WTC11 (cell line): ENCODE data around the gene AP1G2. TPM values are rescaled to one million over a fixed set of nuclear protein-coding genes. Genes with fewer than 3 reads are reported as not detected.

ENCODE experiments used
- ATAC-seq: fragments of 200-7000 bp; cut with Tn5 transposase; 2 replicates; pipeline ENCODE4 v1.10.0; 2021; ENCODE audit warnings: mild to moderate bottlenecking, moderate library complexity
- CTCF ChIA-PET: fragments of 300-600 bp; sonication (Branson Sonifier 250); formaldehyde crosslinking; loops from one replicate; lab custom pipeline; 2021; ENCODE audit warnings: antibody characterized with exemption; lab: Charles Lee
- POLR2A ChIA-PET: fragments of 350-600 bp; sonication (Branson Sonifier 250); formaldehyde crosslinking; loops from one replicate; lab custom pipeline; 2021; ENCODE audit warnings: antibody characterized with exemption; lab: Charles Lee
- DNase-seq: peaks from one replicate; pipeline ENCODE4 v3.0.0; 2021; ENCODE audit warnings: low spot score
- H3K27ac Mint-ChIP-seq: 2 replicates; pipeline ENCODE4 v1.8.0; 2021; ENCODE audit warnings: mixed read lengths
- H3K27me3 Mint-ChIP-seq: 2 replicates; pipeline ENCODE4 v1.8.0; 2021; ENCODE audit warnings: low read depth, mild to moderate bottlenecking, moderate library complexity, mixed read lengths
- H3K36me3 Mint-ChIP-seq: 2 replicates; pipeline ENCODE4 v1.8.0; 2021; ENCODE audit warnings: mixed read lengths
- H3K4me1 Mint-ChIP-seq: 2 replicates; pipeline ENCODE4 v1.8.0; 2022; ENCODE audit warnings: mixed read lengths
- H3K4me3 Mint-ChIP-seq: 2 replicates; pipeline ENCODE4 v1.8.0; 2021; ENCODE audit warnings: mild to moderate bottlenecking, moderate library complexity, mixed read lengths
- H3K9me3 Mint-ChIP-seq: 2 replicates; pipeline ENCODE4 v1.8.0; 2021; ENCODE audit warnings: mixed read lengths
- GABPB1 ChIP-seq: sonication (generic); formaldehyde crosslinking; IDR thresholded peaks from 2 replicates; pipeline ENCODE4 v1.8.1; 2023; ENCODE audit warnings: mild to moderate bottlenecking, missing genetic modification reagents
- GTF2I ChIP-seq: fragments of 250-450 bp; sonication (Bioruptor Pico); conservative IDR thresholded peaks from 2 replicates; pipeline ENCODE4 v1.4.0; 2021; ENCODE audit warnings: mild to moderate bottlenecking
- IRF1 ChIP-seq: sonication (generic); formaldehyde crosslinking; IDR thresholded peaks from 2 replicates; pipeline ENCODE4 v1.8.0; 2023; ENCODE audit warnings: missing genetic modification reagents
- IRF2 ChIP-seq: sonication (generic); formaldehyde crosslinking; IDR thresholded peaks from 2 replicates; pipeline ENCODE4 v1.8.0; 2022; ENCODE audit warnings: low read depth, missing genetic modification reagents, borderline replicate concordance
- RELA ChIP-seq: sonication (generic); formaldehyde crosslinking; IDR thresholded peaks from 2 replicates; pipeline ENCODE4 v1.8.1; 2022; ENCODE audit warnings: missing genetic modification reagents, mild to moderate bottlenecking, borderline replicate concordance
- SP1 ChIP-seq: sonication (generic); formaldehyde crosslinking; conservative IDR thresholded peaks from 2 replicates; pipeline ENCODE4 v1.8.1; 2022; ENCODE audit warnings: missing genetic modification reagents
- ZNF121 ChIP-seq: sonication (generic); formaldehyde crosslinking; IDR thresholded peaks from 2 replicates; pipeline ENCODE4 v1.8.0; 2023; ENCODE audit warnings: missing genetic modification reagents
- ZNF232 ChIP-seq: sonication (generic); formaldehyde crosslinking; IDR thresholded peaks from 2 replicates; pipeline ENCODE4 v1.8.0; 2022; ENCODE audit warnings: mild to moderate bottlenecking, missing genetic modification reagents
- ZNF423 ChIP-seq: fragments of 250-450 bp; sonication (Bioruptor Pico); IDR thresholded peaks from 2 replicates; pipeline ENCODE4 v2.1.2; 2022; ENCODE audit warnings: mild to moderate bottlenecking, moderate library complexity
- ZSCAN18 ChIP-seq: fragments of 250-450 bp; sonication (Bioruptor Pico); IDR thresholded peaks from 2 replicates; pipeline ENCODE4 v2.1.2; 2022; ENCODE audit warnings: mild to moderate bottlenecking, moderate library complexity
- total RNA-seq: library from RNA; stranded (reverse); gene quantifications from 3 replicates; pipeline ENCODE4 v1.2.3, GENCODE V29; 2021
- TF ChIP-seq, protein P1 (sequence below): sonication (generic); formaldehyde crosslinking; IDR thresholded peaks from 2 replicates; pipeline ENCODE4 v1.8.1; 2022; ENCODE audit warnings: mild to moderate bottlenecking, moderate library complexity, missing genetic modification reagents

AP1G2 gene
- total RNA-seq, 1 experiment from 2014 or later: 122 TPM

DNA sequence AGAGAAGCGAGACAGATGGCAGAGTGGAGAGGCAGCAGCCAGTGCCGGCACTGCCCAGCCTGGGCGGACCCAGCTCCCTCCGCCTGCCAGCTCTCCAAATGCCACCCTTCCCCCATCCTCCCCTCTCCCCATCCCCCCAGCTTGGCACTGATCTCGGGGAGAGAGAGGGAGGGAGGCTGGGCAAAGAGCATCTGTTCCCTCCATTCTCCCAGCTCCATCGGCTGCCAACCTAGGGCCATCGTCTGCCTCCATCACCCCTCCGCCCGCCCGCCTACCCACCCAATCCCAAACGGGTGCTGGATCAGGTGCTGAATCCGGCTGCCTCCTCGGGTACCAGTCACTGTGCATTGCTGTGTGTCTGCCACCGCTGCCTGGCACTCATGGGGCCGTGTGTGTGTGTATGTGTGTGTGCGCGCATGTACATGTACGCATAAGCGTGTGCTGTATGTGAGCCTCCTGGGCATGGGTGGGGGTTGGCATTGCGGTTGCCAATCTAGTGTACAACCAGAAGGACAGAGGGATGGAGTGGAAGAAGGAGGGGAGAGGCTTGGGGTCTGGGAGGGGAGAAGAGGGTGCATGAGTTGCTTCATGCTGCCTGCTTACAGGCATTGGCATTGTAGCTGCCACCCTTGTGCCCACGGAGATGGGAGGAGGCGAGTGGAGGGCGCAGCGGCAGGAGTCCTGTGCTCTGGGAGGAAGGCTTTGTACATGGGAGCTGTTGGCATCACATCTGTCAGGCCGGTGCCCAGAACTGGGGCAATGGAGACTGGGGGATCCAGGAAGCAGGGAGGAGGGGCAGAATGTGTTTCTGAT lies 54.4 kb downstream of the AP1G2 start (continued):
- TF ChIP-seq ZSCAN18 (CRISPR knock-in tag) (no peak), SP1 (no peak), GTF2I (CRISPR knock-in tag) (no peak), GABPB1 (CRISPR knock-in tag) (no peak), IRF2 (CRISPR knock-in tag) (no peak), ZNF232 (no peak), RELA (CRISPR knock-in tag) (no peak)
- TF ChIP-seq, protein P1, sequence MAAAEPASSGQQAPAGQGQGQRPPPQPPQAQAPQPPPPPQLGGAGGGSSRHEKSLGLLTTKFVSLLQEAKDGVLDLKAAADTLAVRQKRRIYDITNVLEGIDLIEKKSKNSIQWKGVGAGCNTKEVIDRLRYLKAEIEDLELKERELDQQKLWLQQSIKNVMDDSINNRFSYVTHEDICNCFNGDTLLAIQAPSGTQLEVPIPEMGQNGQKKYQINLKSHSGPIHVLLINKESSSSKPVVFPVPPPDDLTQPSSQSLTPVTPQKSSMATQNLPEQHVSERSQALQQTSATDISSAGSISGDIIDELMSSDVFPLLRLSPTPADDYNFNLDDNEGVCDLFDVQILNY (CRISPR knock-in tag): no peak

- H3K27ac Mint-ChIP-seq: no peak overlapping the region
- peaks cover 8% of the 10 kb centered on the region for H3K4me1 Mint-ChIP-seq
- ATAC-seq: no peak
- CTCF ChIA-PET: interaction anchor here (0.6 to 3.0 kb wide), 5 partner anchors 16 to 47 kb away, joined by 3 to 18 read pairs (median 5); no protein-coding TSS in a partner anchor
- H3K27me3 Mint-ChIP-seq: peaks cover 40% of the 10 kb centered on the region
- TF ChIP-seq IRF1 (CRISPR knock-in tag) (no peak), ZNF423 (no peak), ZNF121 (no peak)
- TF ChIP-seq, all 79 proteins: peak for 0
- Mint-ChIP-seq H3K9me3 (no peaks in the 10 kb centered on the region), H3K4me3 (no peak overlapping the region), H3K36me3 (0 out of 2 replicates have a peak, but pooled peaks cover 3% of the 10 kb centered on the region)
- POLR2A ChIA-PET: no interaction called here
- no peak for DNase-seq
Observed at GRCh38 chr14:23512156-23512555, 55.4 kb downstream of the AP1G2 start.

Other genes with a start within 250 kb of the AP1G2 start
- gene PABPN1, start 246.3 kb downstream of the AP1G2 start, total RNA-seq: 290 to 321 TPM (median 295 TPM) in 3 replicates
- gene SLC22A17, start 214.9 kb downstream of the AP1G2 start, total RNA-seq: 42.3 to 52.4 TPM (median 51.4 TPM) in 3 replicates
- 35.3 to 47.4 TPM (median 43.5 TPM) in 3 replicates for gene EFS, start 202.6 kb downstream of the AP1G2 start, total RNA-seq
- gene IL25, start 195.0 kb downstream of the AP1G2 start, total RNA-seq: 0.24 TPM in 1 of 3 replicates, not detected in the others
- gene CMTM5, start 190.7 kb downstream of the AP1G2 start, total RNA-seq: 0.24 to 0.41 TPM (median 0.39 TPM) in 3 replicates
- gene MYH6, start 159.5 kb downstream of the AP1G2 start, total RNA-seq: 0.09 to 0.14 TPM (median 0.09 TPM) in 3 replicates
- gene MYH7, start 132.1 kb downstream of the AP1G2 start, total RNA-seq: 0.02 TPM in 1 of 3 replicates, not detected in the others
- 37.4 to 45.5 TPM (median 43.3 TPM) in 3 replicates for gene NGDN, start 98.1 kb downstream of the AP1G2 start, total RNA-seq
- 16.4 to 26.2 TPM (median 25.7 TPM) in 3 replicates for gene ZFHX2, start 16.0 kb downstream of the AP1G2 start, total RNA-seq
- 20.0 to 26.2 TPM (median 25.4 TPM) in 3 replicates for gene THTPA, start 11.5 kb downstream of the AP1G2 start, total RNA-seq
- gene JPH4, start 11.0 kb upstream of the AP1G2 start, total RNA-seq: 50.1 to 62.0 TPM (median 60.0 TPM) in 3 replicates
- 1.8 to 4.5 TPM (median 1.8 TPM) in 3 replicates for gene DHRS2, start 68.6 kb upstream of the AP1G2 start, total RNA-seq